Type B pancreatic cell (in vitro differentiated cells): Measurements from ENCODE around the gene OR2A14. TPM values are rescaled to one million over a fixed set of nuclear protein-coding genes. Genes with fewer than 3 reads are reported as not detected.

ENCODE experiments used
- total RNA-seq: library from RNA; stranded (reverse); gene quantifications from 2 replicates; pipeline ENCODE4 v1.2.1, GENCODE V29; 2021; ENCODE audit warnings: low replicate concordance

The OR2A14 gene
- total RNA-seq, 1 donor from 2014 or later = not detected

Other genes with a start within 250 kb of the OR2A14 start
- gene TCAF1, start 221.0 kb upstream of the OR2A14 start, total RNA-seq = 50.0 and 71.2 TPM in 2 replicates
- gene OR2F2, start 187.9 kb upstream of the OR2A14 start, total RNA-seq = not detected in 2 replicates
- gene OR2F1, start 168.3 kb upstream of the OR2A14 start, total RNA-seq = not detected in 2 replicates
- gene OR6B1, start 122.9 kb upstream of the OR2A14 start, total RNA-seq = not detected in 2 replicates
- gene OR2A5, start 74.2 kb upstream of the OR2A14 start, total RNA-seq = not detected in 2 replicates
- not detected in 2 replicates for gene OR2A25, start 53.4 kb upstream of the OR2A14 start, total RNA-seq
- not detected in 2 replicates for gene OR2A12, start 36.9 kb upstream of the OR2A14 start, total RNA-seq
- gene OR2A2, start 13.6 kb upstream of the OR2A14 start, total RNA-seq = not detected in 2 replicates
- gene CTAGE4, start 60.3 kb downstream of the OR2A14 start, total RNA-seq = 2.5 and 4.7 TPM in 2 replicates
- 8.6 and 24.2 TPM in 2 replicates for gene ARHGEF35, start 72.7 kb downstream of the OR2A14 start, total RNA-seq
- gene OR2A42, start 116.4 kb downstream of the OR2A14 start, total RNA-seq = 0.10 TPM in 1 of 2 replicates, not detected in the other
- 4.2 and 13.7 TPM in 2 replicates for gene OR2A7, start 141.6 kb downstream of the OR2A14 start, total RNA-seq
- 0.99 and 6.4 TPM in 2 replicates for gene CTAGE8, start 146.1 kb downstream of the OR2A14 start, total RNA-seq
- gene OR2A1, start 189.2 kb downstream of the OR2A14 start, total RNA-seq = 0.38 TPM in 1 of 2 replicates, not detected in the other
- 17.2 and 51.2 TPM in 2 replicates for gene ARHGEF5, start 232.2 kb downstream of the OR2A14 start, total RNA-seq